ENCODE results near the gene UBE2H. TPM values are rescaled to one million over a fixed set of nuclear protein-coding genes. Genes with fewer than 3 reads are reported as not detected.
A peak's percentile ranks its signal among the peaks of the same experiment; 100 is the strongest.

Gene UBE2H
- polyA plus RNA-seq, 1 of the 3 experiments (the other 2 are of a cell fraction): 129 TPM

- ChIA-PET CTCF (no interaction called here), POLR2A (no interaction called here)
- peak; percentile 38 for DNase-seq
Measured at GRCh38 chr7:129989466-129989865, 36.7 kb upstream of the UBE2H start.

More at GRCh38 chr7:129989466-129989865, 36.7 kb upstream of the UBE2H start:
- Histone ChIP-seq H3K27me3 (ENCODE audit: insufficient read depth) (no peaks in the 10 kb centered on the region), H3K9ac (no peak overlapping the region), H2AFZ (ENCODE audit: low read depth) (peak overlapping the region; percentile 44; the same call in 1 of the 2 replicates), H3K36me3 (replicated peaks in 1 of 2; ENCODE audit: control insufficient read depth in 1 of 2, insufficient read depth in 2 of 2, low read length in 1 of 2) (no peaks in the 10 kb centered on the region), H3K27ac (ENCODE audit: low read depth in 2 of 2, low read length in 1 of 2) (no peak overlapping the region), H3K9me3 (no peaks in the 10 kb centered on the region), H4K20me1 (ENCODE audit: insufficient read depth) (no peaks in the 10 kb centered on the region), H3K9me2 (no peaks in the 10 kb centered on the region), H3K79me2 (ENCODE audit: insufficient read depth) (no peaks in the 10 kb centered on the region), H3K4me1 (ENCODE audit: control insufficient read depth in 1 of 2, insufficient read depth in 2 of 2, low read depth in 1 of 2, low read length in 1 of 2) (peaks cover 0 to 2% of the 10 kb centered on the region in 2 experiments; a peak in 2 of 4 replicates), H3K4me3 (ENCODE audit: low read depth in 2 of 2, low read length in 1 of 2) (no peak overlapping the region), H3F3A (replicated peaks; ENCODE audit: insufficient read depth) (peaks cover 3% of the 10 kb centered on the region), H3K4me2 (no peak overlapping the region)
- TF ChIP-seq NFIC (IDR thresholded peaks at IDR 0.05; ENCODE audit: borderline replicate concordance) (no peak; the same call in 1 of the 2 replicates), GATA2 (CRISPR knock-in tag; IDR thresholded peaks at IDR 0.05) (no peak), FOSL2 (IDR thresholded peaks at IDR 0.05; ENCODE audit: borderline replicate concordance, low read depth) (no peak), TCF12 (IDR thresholded peaks at IDR 0.05) (no peak), CHD2 (IDR thresholded peaks at IDR 0.05; ENCODE audit: low read length, partially characterized antibody) (no peak), REST (IDR thresholded peaks at IDR 0.05; ENCODE audit: low read depth, low read length) (no peak), NRF1 (IDR thresholded peaks at IDR 0.05; ENCODE audit: low read depth, low read length) (no peak), SMC3 (IDR thresholded peaks at IDR 0.05; ENCODE audit: low read depth, low read length) (no peak), YY1 (IDR thresholded peaks at IDR 0.05; ENCODE audit: low read depth) (no peak), TAF1 (IDR thresholded peaks at IDR 0.05; ENCODE audit: borderline replicate concordance, low read depth, low read length) (no peak), EZH2phosphoT487 (IDR thresholded peaks at IDR 0.05; ENCODE audit: borderline replicate concordance, low read depth) (no peak), JUND (IDR thresholded peaks at IDR 0.05) (no peak), FOXJ3 (CRISPR knock-in tag; IDR thresholded peaks at IDR 0.05) (no peak), TEAD4 (IDR thresholded peaks at IDR 0.05; ENCODE audit: borderline replicate concordance, insufficient read depth) (no peak), RFX5 (IDR thresholded peaks at IDR 0.05; ENCODE audit: low read length) (no peak), POLR2AphosphoS5 (IDR thresholded peaks at IDR 0.05; ENCODE audit: low read depth, low read length) (no peak)
- TF ChIP-seq, protein P1, sequence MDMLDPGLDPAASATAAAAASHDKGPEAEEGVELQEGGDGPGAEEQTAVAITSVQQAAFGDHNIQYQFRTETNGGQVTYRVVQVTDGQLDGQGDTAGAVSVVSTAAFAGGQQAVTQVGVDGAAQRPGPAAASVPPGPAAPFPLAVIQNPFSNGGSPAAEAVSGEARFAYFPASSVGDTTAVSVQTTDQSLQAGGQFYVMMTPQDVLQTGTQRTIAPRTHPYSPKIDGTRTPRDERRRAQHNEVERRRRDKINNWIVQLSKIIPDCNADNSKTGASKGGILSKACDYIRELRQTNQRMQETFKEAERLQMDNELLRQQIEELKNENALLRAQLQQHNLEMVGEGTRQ (IDR thresholded peaks at IDR 0.05; ENCODE audit: borderline replicate concordance, low read depth, low read length): no peak
- TF ChIP-seq, protein P2, sequence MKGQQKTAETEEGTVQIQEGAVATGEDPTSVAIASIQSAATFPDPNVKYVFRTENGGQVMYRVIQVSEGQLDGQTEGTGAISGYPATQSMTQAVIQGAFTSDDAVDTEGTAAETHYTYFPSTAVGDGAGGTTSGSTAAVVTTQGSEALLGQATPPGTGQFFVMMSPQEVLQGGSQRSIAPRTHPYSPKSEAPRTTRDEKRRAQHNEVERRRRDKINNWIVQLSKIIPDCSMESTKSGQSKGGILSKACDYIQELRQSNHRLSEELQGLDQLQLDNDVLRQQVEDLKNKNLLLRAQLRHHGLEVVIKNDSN (IDR thresholded peaks at IDR 0.05; ENCODE audit: borderline replicate concordance, low read depth): no peak
- TF ChIP-seq, protein P3, sequence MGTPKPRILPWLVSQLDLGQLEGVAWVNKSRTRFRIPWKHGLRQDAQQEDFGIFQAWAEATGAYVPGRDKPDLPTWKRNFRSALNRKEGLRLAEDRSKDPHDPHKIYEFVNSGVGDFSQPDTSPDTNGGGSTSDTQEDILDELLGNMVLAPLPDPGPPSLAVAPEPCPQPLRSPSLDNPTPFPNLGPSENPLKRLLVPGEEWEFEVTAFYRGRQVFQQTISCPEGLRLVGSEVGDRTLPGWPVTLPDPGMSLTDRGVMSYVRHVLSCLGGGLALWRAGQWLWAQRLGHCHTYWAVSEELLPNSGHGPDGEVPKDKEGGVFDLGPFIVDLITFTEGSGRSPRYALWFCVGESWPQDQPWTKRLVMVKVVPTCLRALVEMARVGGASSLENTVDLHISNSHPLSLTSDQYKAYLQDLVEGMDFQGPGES (IDR thresholded peaks at IDR 0.05; ENCODE audit: low read depth, low read length): no peak
- TF ChIP-seq, protein P4, sequence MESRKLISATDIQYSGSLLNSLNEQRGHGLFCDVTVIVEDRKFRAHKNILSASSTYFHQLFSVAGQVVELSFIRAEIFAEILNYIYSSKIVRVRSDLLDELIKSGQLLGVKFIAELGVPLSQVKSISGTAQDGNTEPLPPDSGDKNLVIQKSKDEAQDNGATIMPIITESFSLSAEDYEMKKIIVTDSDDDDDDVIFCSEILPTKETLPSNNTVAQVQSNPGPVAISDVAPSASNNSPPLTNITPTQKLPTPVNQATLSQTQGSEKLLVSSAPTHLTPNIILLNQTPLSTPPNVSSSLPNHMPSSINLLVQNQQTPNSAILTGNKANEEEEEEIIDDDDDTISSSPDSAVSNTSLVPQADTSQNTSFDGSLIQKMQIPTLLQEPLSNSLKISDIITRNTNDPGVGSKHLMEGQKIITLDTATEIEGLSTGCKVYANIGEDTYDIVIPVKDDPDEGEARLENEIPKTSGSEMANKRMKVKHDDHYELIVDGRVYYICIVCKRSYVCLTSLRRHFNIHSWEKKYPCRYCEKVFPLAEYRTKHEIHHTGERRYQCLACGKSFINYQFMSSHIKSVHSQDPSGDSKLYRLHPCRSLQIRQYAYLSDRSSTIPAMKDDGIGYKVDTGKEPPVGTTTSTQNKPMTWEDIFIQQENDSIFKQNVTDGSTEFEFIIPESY (IDR thresholded peaks at IDR 0.05; ENCODE audit: borderline replicate concordance, low read depth): no peak
- 13% methylated on average over 3 of the region's 4 CpGs for whole genome bisulfite sequencing (ENCODE audit: low lambda C conversion rate)

Measured in SK-N-SH (cell line).